H1 (cell line): ENCODE measurements around the gene COL8A2. TPM values are rescaled to one million over a fixed set of nuclear protein-coding genes. Genes with fewer than 3 reads are reported as not detected.

Experiments used
- CTCF ChIA-PET: fragments of 300-600 bp; sonication (Branson Sonifier 250); formaldehyde crosslinking; loops from one replicate; lab custom pipeline; 2021; ENCODE audit not compliant: partially characterized antibody; lab: Charles Lee
- POLR2A ChIA-PET: fragments of 300-600 bp; sonication (Branson Sonifier 250); formaldehyde crosslinking; loops from one replicate; lab custom pipeline; 2021; ENCODE audit warnings: inconsistent platforms; ENCODE audit not compliant: partially characterized antibody; lab: Charles Lee
- DNase-seq, 2 experiments: peaks; one replicate each; pipeline versions ENCODE4 v3.0.0 to v3.0.0-alpha.2; 2010 to 2022; ENCODE audit warnings: low spot score in 2 of 2, low read depth in 1 of 2, mixed read lengths in 1 of 2
- FAIRE-seq: peaks from 2 replicates; lab custom pipeline; 2011; peaks lifted over from hg19 to GRCh38; lab: Jason Lieb, UNC
- H2AFZ ChIP-seq: 2 replicates; pipeline ENCODE4 v1.8.1; 2012; ENCODE audit warnings: low read length, inconsistent platforms
- H2AK5ac ChIP-seq: 2 replicates; pipeline ENCODE4 v1.6.1; 2013; ENCODE audit warnings: low read depth, low read length
- H2BK120ac ChIP-seq: replicated peaks from 2 replicates; pipeline ENCODE3; 2013; ENCODE audit warnings: low read depth, low read length, inconsistent platforms
- H2BK12ac ChIP-seq: 2 replicates; pipeline ENCODE4 v1.6.1; 2013; ENCODE audit warnings: low read depth, low read length
- H2BK15ac ChIP-seq: 2 replicates; pipeline ENCODE4 v1.6.1; 2013; ENCODE audit warnings: low read length
- H2BK20ac ChIP-seq: 2 replicates; pipeline ENCODE4 v1.6.1; 2013; ENCODE audit warnings: low read length
- H2BK5ac ChIP-seq: 2 replicates; pipeline ENCODE4 v1.6.1; 2013; ENCODE audit warnings: low read depth, low read length
- H3K14ac ChIP-seq: 2 replicates; pipeline ENCODE4 v1.6.1; 2013; ENCODE audit warnings: inconsistent platforms; ENCODE audit not compliant: insufficient read length
- H3K18ac ChIP-seq: 2 replicates; pipeline ENCODE4 v1.6.1; 2013; ENCODE audit warnings: low read length; ENCODE audit errors: extremely low read depth
- H3K23ac ChIP-seq: 2 replicates; pipeline ENCODE4 v1.6.1; 2013; ENCODE audit warnings: inconsistent platforms; ENCODE audit not compliant: insufficient read length
- H3K23me2 ChIP-seq: 2 replicates; pipeline ENCODE4 v1.6.1; 2013; ENCODE audit warnings: low read depth, low read length
- H3K27ac ChIP-seq: 2 replicates; pipeline ENCODE4 v1.6.1; 2011; ENCODE audit warnings: low read depth, low read length, inconsistent platforms
- H3K27me3 ChIP-seq, 4 experiments: replicated peaks in 1 of 4; 1 replicate in 1 of 4; 2 replicates in 3 of 4; pipeline versions ENCODE4 v1.6.1 to v1.8.1; 2011 to 2013; ENCODE audit warnings: low read length in 3 of 4, mild to moderate bottlenecking in 3 of 4, inconsistent platforms in 2 of 4, mixed read lengths in 2 of 4, moderate library complexity in 1 of 4; ENCODE audit not compliant: control insufficient read depth in 3 of 4, insufficient read depth in 3 of 4; ENCODE audit errors: extremely low read depth in 1 of 4
- H3K36me3 ChIP-seq, 4 experiments: 2 replicates each; pipeline versions ENCODE4 v1.6.1 to v1.8.1; 2011 to 2013; ENCODE audit warnings: mild to moderate bottlenecking in 4 of 4, low read length in 3 of 4, moderate library complexity in 2 of 4, control low read depth in 1 of 4, inconsistent platforms in 1 of 4; ENCODE audit not compliant: insufficient read depth in 4 of 4, control insufficient read depth in 2 of 4
- H3K4ac ChIP-seq: replicated peaks from 2 replicates; pipeline ENCODE3; 2013; ENCODE audit warnings: low read length, low read depth, mixed read lengths, inconsistent platforms; ENCODE audit not compliant: insufficient read length
- H3K4me1 ChIP-seq, 4 experiments: replicated peaks in 1 of 4; 1 replicate in 1 of 4; 2 replicates in 3 of 4; pipeline versions ENCODE4 v1.6.1 to v1.8.1; 2011 to 2013; ENCODE audit warnings: low read length in 3 of 4, inconsistent platforms in 2 of 4, mixed read lengths in 1 of 4; ENCODE audit not compliant: insufficient read depth in 4 of 4, control insufficient read depth in 3 of 4
- H3K4me2 ChIP-seq, 2 experiments: 2 replicates each; pipeline versions ENCODE4 v1.6.1 to v1.8.1; 2011 to 2013; ENCODE audit warnings: low read depth in 2 of 2, low read length in 2 of 2, control low read depth in 1 of 2, inconsistent platforms in 1 of 2, mild to moderate bottlenecking in 1 of 2; ENCODE audit not compliant: insufficient read depth in 1 of 2
- H3K4me3 ChIP-seq, 4 experiments: fragments of 200-600, 300-600 bp in 1 of 4; sonication (generic), shearing (Covaris generic), sonication (Bioruptor Twin) in 1 of 4; 2 replicates each; pipeline versions ENCODE4 v1.5.1 to v1.8.1; 2011 to 2016; ENCODE audit warnings: low read length in 4 of 4, low read depth in 3 of 4, control low read depth in 2 of 4, inconsistent platforms in 2 of 4, mild to moderate bottlenecking in 2 of 4, mixed read lengths in 1 of 4, moderate library complexity in 1 of 4; ENCODE audit not compliant: insufficient read depth in 2 of 4; ENCODE audit errors: extremely low read depth in 1 of 4
- H3K56ac ChIP-seq: replicated peaks from 2 replicates; pipeline ENCODE3; 2013; ENCODE audit warnings: low read depth, mild to moderate bottlenecking, mixed read lengths, low read length, inconsistent platforms; ENCODE audit not compliant: insufficient read length
- H3K79me1 ChIP-seq: 2 replicates; pipeline ENCODE4 v1.6.1; 2013; ENCODE audit warnings: low read depth, low read length, control low read depth
- H3K79me2 ChIP-seq, 2 experiments: 2 replicates each; pipeline versions ENCODE4 v1.6.1 to v1.8.1; 2012 to 2013; ENCODE audit warnings: low read length in 2 of 2, mild to moderate bottlenecking in 2 of 2, inconsistent platforms in 1 of 2; ENCODE audit not compliant: insufficient read depth in 2 of 2, control insufficient read depth in 1 of 2
- H3K9ac ChIP-seq, 4 experiments: replicated peaks in 1 of 4; 1 replicate in 1 of 4; 2 replicates in 3 of 4; pipeline versions ENCODE4 v1.6.1 to v1.8.1; 2011 to 2013; ENCODE audit warnings: low read depth in 3 of 4, low read length in 3 of 4, control low read depth in 2 of 4, mild to moderate bottlenecking in 2 of 4, moderate library complexity in 2 of 4, inconsistent platforms in 1 of 4; ENCODE audit errors: extremely low read depth in 1 of 4
- H3K9me3 ChIP-seq, 2 experiments: 2 replicates each; pipeline versions ENCODE4 v1.6.1 to v1.8.1; 2012 to 2013; ENCODE audit warnings: mild to moderate bottlenecking in 2 of 2, moderate library complexity in 2 of 2, control low read depth in 1 of 2, inconsistent platforms in 1 of 2, low read depth in 1 of 2, low read length in 1 of 2, mixed read lengths in 1 of 2; ENCODE audit not compliant: insufficient read depth in 2 of 2
- H4K20me1 ChIP-seq, 2 experiments: replicated peaks in 1 of 2; 2 replicates each; pipeline versions ENCODE3 to v1.8.1; 2011 to 2013; ENCODE audit warnings: inconsistent platforms in 2 of 2, low read length in 2 of 2, mild to moderate bottlenecking in 1 of 2; ENCODE audit not compliant: insufficient read depth in 2 of 2, control insufficient read depth in 1 of 2
- H4K5ac ChIP-seq: 2 replicates; pipeline ENCODE4 v1.6.1; 2013; ENCODE audit warnings: low read length, low read depth, mixed read lengths, inconsistent platforms; ENCODE audit not compliant: insufficient read length
- H4K8ac ChIP-seq: 2 replicates; pipeline ENCODE4 v1.8.0; 2013; ENCODE audit warnings: mild to moderate bottlenecking, moderate library complexity, low read length, inconsistent platforms; ENCODE audit not compliant: insufficient read depth; ENCODE audit errors: extremely low read depth
- H4K91ac ChIP-seq: replicated peaks from 2 replicates; pipeline ENCODE3; 2013; ENCODE audit warnings: low read length, mixed read lengths, inconsistent platforms; ENCODE audit not compliant: insufficient read length
- KDM5A ChIP-seq: fragments of 200-600 bp; IDR thresholded peaks from 2 replicates; pipeline ENCODE4 v1.7.1; 2012; ENCODE audit warnings: mild to moderate bottlenecking, low read length, inconsistent platforms, mixed read lengths
- RBBP5 ChIP-seq: IDR thresholded peaks from 2 replicates; pipeline ENCODE4 v1.7.1; 2012; ENCODE audit warnings: low read depth, mild to moderate bottlenecking, inconsistent platforms, low read length, moderate library complexity, borderline replicate concordance
- RFX5 ChIP-seq: IDR thresholded peaks from 2 replicates; pipeline ENCODE4 v1.6.1; 2011; ENCODE audit warnings: low read depth, low read length, improper control_type of control experiment, borderline replicate concordance
- WGBS, 2 experiments: shearing (Covaris generic) in 1 of 2; methylation state at CpG; one replicate each; pipeline versions ENCODE4 v1.1.6 to v1.1.7; 2013 to 2015; ENCODE audit warnings: low lambda C conversion rate in 2 of 2, mixed read lengths in 2 of 2, inconsistent platforms in 1 of 2, low coverage in 1 of 2, missing lambda C conversion rate in 1 of 2; ENCODE audit not compliant: insufficient replicate concordance in 2 of 2, insufficient coverage in 1 of 2, insufficient read length in 1 of 2; ENCODE audit errors: extremely low coverage in 1 of 2, missing lambda C conversion rate in 1 of 2; 5-methylcytosine and 5-hydroxymethylcytosine counted together
- polyA plus RNA-seq, 7 experiments: library from polyadenylated mRNA; depleted of rRNA in 3 of 7; stranded (reverse) in 5 of 7; unstranded in 2 of 7; fragments of >200 nt in 5 of 7; fragments of 200-250 nt in 2 of 7; gene quantifications; 1 replicate in 5 of 7; 2 replicates in 1 of 7; 4 replicates in 1 of 7; pipeline versions ENCODE4 v1.2.1 to v1.2.3, GENCODE V29; 2011 to 2013; ENCODE audit warnings: missing spikeins in 2 of 7, mixed read lengths in 2 of 7
- total RNA-seq: library from RNA; stranded (reverse); fragmentation: NEBNext Ultra II Directional; extraction: Animal tissue kit (Norgen Biotek cat#: 25700); gene quantifications from 2 replicates; pipeline ENCODE4 v1.2.1, GENCODE V29; 2021
- TF ChIP-seq, protein P1 (sequence below): IDR thresholded peaks from 2 replicates; pipeline ENCODE4 v1.6.1; 2011; ENCODE audit warnings: low read depth, mild to moderate bottlenecking, low read length; ENCODE audit not compliant: insufficient read depth

The COL8A2 gene
- total and polyA plus RNA-seq, 2 of the 8 experiments (the other 6 are each of a cell fraction or from before 2014, with no cell fraction given): 2.1 to 2.8 TPM

DNA sequence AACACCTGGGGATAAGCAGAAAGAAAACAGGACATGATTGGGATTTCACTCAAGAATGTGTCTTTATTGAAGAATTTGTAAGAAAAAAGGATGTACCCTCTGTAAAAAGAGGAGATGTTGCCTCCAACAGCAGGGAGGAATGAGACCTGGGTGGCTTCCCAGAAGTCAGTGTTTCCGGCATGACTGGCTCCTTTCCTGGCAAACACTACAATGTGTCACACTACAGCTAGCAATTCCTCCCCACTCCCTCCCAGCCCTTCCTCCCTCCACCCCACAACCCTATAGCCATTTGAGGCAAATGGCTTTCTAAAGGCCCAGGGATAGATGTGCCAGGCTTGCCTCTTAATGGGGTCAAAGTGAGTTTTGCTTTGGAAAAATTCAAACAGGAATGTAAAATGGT is 11.5 kb upstream of the COL8A2 start:
- Histone ChIP-seq H4K5ac (no peak overlapping the region), H3K9ac (no peak overlapping the region), H4K91ac (no peak overlapping the region), H3K4me3 (no peak overlapping the region), H4K8ac (no peak overlapping the region), H3K9me3 (no peaks in the 10 kb centered on the region), H2BK20ac (no peak overlapping the region), H2AK5ac (no peak overlapping the region), H3K4ac (no peak overlapping the region), H3K18ac (no peak overlapping the region), H2BK5ac (no peak overlapping the region), H4K20me1 (peaks cover 0 to 2% of the 10 kb centered on the region in 2 experiments), H3K23me2 (no peaks in the 10 kb centered on the region), H3K4me1 (peaks cover 0 to 2% (median 0%) of the 10 kb centered on the region in 4 experiments; a peak in 2 of 7 replicates), H3K4me2 (no peak overlapping the region), H3K23ac (no peak overlapping the region), H2BK120ac (no peak overlapping the region), H3K79me2 (no peaks in the 10 kb centered on the region), H3K79me1 (no peaks in the 10 kb centered on the region), H2AFZ (no peak overlapping the region), H3K27me3 (no peaks in the 10 kb centered on the region), H2BK15ac (no peak overlapping the region), H3K27ac (no peak overlapping the region), H3K36me3 (peaks cover 0 to 3% (median 0%) of the 10 kb centered on the region in 4 experiments; a peak in 4 of 8 replicates), H3K14ac (no peak overlapping the region), H2BK12ac (no peak overlapping the region), H3K56ac (no peak overlapping the region)
- DNase-seq (no peak), FAIRE-seq (no peak)
- ChIA-PET POLR2A (interaction anchor here (0.6 to 9.3 kb wide), 3 partner anchors 26 to 1719 kb away, joined by 3 to 61 read pairs (median 3); no protein-coding TSS in a partner anchor), CTCF (interaction anchor here (1.0 to 20.9 kb wide), 2 partner anchors 9 to 32 kb away, joined by 3 to 738 read pairs; partner anchors contain the start of gene ADPRS)
- 100% methylated on average over 1 of the region's 1 CpG; no CpG with 5 or more reads in 1 of the 2 experiments for WGBS, 2 experiments
- no peak for TF ChIP-seq KDM5A
- no peak for TF ChIP-seq RFX5
- TF ChIP-seq RBBP5: no peak
- TF ChIP-seq, protein P1, sequence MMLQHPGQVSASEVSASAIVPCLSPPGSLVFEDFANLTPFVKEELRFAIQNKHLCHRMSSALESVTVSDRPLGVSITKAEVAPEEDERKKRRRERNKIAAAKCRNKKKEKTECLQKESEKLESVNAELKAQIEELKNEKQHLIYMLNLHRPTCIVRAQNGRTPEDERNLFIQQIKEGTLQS: no peak
